Brain microvascular endothelial cell (primary cell): Measurements from ENCODE around the gene FOXL3.
"Not testable (repeated sequence)": the region's sequence is repeated elsewhere in the genome, so short reads cannot be mapped to it uniquely, and the experiment has no call there.

Experiments used
- DNase-seq: peaks from one replicate; pipeline ENCODE4 v3.0.0-alpha.2; 2020
- H3K27ac ChIP-seq: fragments of 250-450 bp; sonication (Bioruptor Pico); 2 replicates; pipeline ENCODE4 v1.5.1; 2020; ENCODE audit warnings: mild to moderate bottlenecking, moderate library complexity
- H3K27me3 ChIP-seq: fragments of 250-450 bp; sonication (Bioruptor Pico); replicated peaks from 2 replicates; pipeline ENCODE4 v1.5.1; 2020; ENCODE audit warnings: mild to moderate bottlenecking
- H3K36me3 ChIP-seq: fragments of 250-450 bp; sonication (Bioruptor Pico); replicated peaks from 2 replicates; pipeline ENCODE4 v1.5.1; 2020; ENCODE audit warnings: mild to moderate bottlenecking
- H3K4me3 ChIP-seq: 2 replicates; pipeline ENCODE4 v1.5.1; 2011; ENCODE audit warnings: low read depth, mild to moderate bottlenecking, control low read depth, low read length, moderate library complexity
- in situ Hi-C: cut with HindIII; loops from 2 replicates; pipeline ENCODE4 v1.10.0; 2017; ENCODE audit warnings: low sequenced_read_pairs, low pct_ligation_motif_present
- TF ChIP-seq, protein P1 (sequence below): IDR thresholded peaks from 2 replicates; pipeline ENCODE4 v1.5.1; 2011; ENCODE audit warnings: low read depth, mild to moderate bottlenecking, moderate library complexity, low read length, control low read depth, inconsistent platforms; ENCODE audit errors: missing control alignments

FOXL3 gene

GRCh38 chr7:289756-290553 is at the start of gene FOXL3:
FOXL3 (plus strand) TSS chr7:290170; CDS start chr7:290170, 0 bp downstream.
- H3K27me3 ChIP-seq: peaks cover 63% of the 10 kb centered on the region
- no peak for DNase-seq
- in situ Hi-C loops: no loop called here
- H3K27ac ChIP-seq: no peak within 1 kb of the TSS
- no peaks in the 10 kb centered on the region for H3K36me3 ChIP-seq
- TF ChIP-seq, protein P1, sequence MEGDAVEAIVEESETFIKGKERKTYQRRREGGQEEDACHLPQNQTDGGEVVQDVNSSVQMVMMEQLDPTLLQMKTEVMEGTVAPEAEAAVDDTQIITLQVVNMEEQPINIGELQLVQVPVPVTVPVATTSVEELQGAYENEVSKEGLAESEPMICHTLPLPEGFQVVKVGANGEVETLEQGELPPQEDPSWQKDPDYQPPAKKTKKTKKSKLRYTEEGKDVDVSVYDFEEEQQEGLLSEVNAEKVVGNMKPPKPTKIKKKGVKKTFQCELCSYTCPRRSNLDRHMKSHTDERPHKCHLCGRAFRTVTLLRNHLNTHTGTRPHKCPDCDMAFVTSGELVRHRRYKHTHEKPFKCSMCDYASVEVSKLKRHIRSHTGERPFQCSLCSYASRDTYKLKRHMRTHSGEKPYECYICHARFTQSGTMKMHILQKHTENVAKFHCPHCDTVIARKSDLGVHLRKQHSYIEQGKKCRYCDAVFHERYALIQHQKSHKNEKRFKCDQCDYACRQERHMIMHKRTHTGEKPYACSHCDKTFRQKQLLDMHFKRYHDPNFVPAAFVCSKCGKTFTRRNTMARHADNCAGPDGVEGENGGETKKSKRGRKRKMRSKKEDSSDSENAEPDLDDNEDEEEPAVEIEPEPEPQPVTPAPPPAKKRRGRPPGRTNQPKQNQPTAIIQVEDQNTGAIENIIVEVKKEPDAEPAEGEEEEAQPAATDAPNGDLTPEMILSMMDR: no peak
- H3K4me3 ChIP-seq: no peak within 1 kb of the TSS

GRCh38 chr7:240887-241421 is 49.0 kb upstream of the FOXL3 start:
- in situ Hi-C loops: no loop called here
- Histone ChIP-seq H3K36me3 (peaks cover 6% of the 10 kb centered on the region), H3K27ac (no peak overlapping the region), H3K4me3 (no peak overlapping the region), H3K27me3 (no peaks in the 10 kb centered on the region)
- TF ChIP-seq, protein P1: no peak
- DNase-seq: no peak

GRCh38 chr7:241513-241912 is 48.5 kb upstream of the FOXL3 start:
- H3K27me3 ChIP-seq: no peaks in the 10 kb centered on the region
- in situ Hi-C loops: no loop called here
- DNase-seq: no peak
- TF ChIP-seq, protein P1: no peak
- no peak overlapping the region for H3K4me3 ChIP-seq
- no peak overlapping the region for H3K27ac ChIP-seq
- H3K36me3 ChIP-seq: peaks cover 6% of the 10 kb centered on the region

DNA sequence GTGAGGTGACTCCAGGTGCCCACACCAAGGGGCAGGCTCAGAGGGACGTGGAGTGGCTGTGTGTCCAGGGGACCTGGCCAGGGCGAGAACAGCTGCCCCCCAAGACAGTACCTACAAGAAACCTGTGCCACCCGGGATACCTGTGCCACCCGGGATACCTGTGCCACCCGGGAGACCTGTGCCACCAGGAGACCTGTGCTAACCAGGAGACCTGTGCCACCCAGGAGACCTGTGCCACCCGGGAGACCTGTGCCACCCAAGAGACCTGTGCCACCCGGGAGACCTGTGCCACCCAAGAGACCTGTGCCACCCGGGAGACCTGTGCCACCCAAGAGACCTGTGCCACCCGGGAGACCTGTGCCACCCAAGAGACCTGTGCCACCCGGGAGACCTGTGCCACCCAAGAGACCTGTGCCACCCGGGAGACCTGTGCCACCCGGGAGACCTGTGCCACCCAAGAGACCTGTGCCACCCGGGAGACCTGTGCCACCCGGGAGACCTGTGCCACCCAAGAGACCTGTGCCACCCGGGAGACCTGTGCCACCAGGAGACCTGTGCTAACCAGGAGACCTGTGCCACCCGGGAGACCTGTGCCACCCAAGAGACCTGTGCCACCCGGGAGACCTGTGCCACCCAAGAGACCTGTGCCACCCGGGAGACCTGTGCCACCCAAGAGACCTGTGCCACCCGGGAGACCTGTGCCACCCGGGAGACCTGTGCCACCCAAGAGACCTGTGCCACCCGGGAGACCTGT is 47.0 kb upstream of the FOXL3 start:
- H3K27me3 ChIP-seq, H3K27ac ChIP-seq, DNase-seq, H3K4me3 ChIP-seq, in situ Hi-C loops: not testable (repeated sequence)
- H3K36me3 ChIP-seq: peaks cover 16% of the 10 kb centered on the region

DNA sequence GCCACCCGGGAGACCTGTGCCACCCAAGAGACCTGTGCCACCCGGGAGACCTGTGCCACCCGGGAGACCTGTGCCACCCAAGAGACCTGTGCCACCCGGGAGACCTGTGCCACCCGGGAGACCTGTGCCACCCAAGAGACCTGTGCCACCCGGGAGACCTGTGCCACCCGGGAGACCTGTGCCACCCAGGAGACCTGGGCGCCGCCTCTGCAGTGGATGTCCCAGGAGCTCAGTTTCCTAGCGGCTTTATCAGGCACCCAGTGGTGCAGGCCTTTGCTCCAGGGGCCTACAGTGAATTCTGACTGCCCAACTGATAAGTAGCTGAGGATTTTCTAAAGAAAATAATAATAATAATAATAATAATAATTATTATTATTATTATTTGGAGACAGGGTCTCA is 46.4 kb upstream of the FOXL3 start:
- in situ Hi-C loops, H3K4me3 ChIP-seq, H3K27ac ChIP-seq, H3K27me3 ChIP-seq, DNase-seq: not testable (repeated sequence)
- H3K36me3 ChIP-seq: peaks cover 16% of the 10 kb centered on the region

- in situ Hi-C loops: no loop called here
- TF ChIP-seq, protein P1: no peak
- Histone ChIP-seq H3K27me3 (no peaks in the 10 kb centered on the region), H3K27ac (no peak overlapping the region), H3K36me3 (peaks cover 28% of the 10 kb centered on the region), H3K4me3 (no peak overlapping the region)
- DNase-seq: no peak
Measured at GRCh38 chr7:244974-245373, 45.0 kb upstream of the FOXL3 start.
